H9 (cell line): Measurements from ENCODE around the gene R3HCC1L. TPM values are rescaled to one million over a fixed set of nuclear protein-coding genes. Genes with fewer than 3 reads are reported as not detected.

Experiments
- DNase-seq: peaks from one replicate; pipeline ENCODE4 v3.0.0-alpha.2; 2017
- H2AFZ ChIP-seq: one replicate; pipeline ENCODE4 v1.6.1; 2013; ENCODE audit warnings: mild to moderate bottlenecking, low read length, control low read depth, moderate library complexity
- H2AK5ac ChIP-seq: 2 replicates; pipeline ENCODE4 v1.6.1; 2013; ENCODE audit warnings: low read length, control low read depth, mixed read lengths; ENCODE audit not compliant: insufficient read length
- H2BK120ac ChIP-seq: one replicate; pipeline ENCODE4 v1.6.1; 2013; ENCODE audit warnings: low read depth, mild to moderate bottlenecking, low read length, control low read depth, inconsistent platforms; ENCODE audit not compliant: poor library complexity, severe bottlenecking
- H2BK12ac ChIP-seq: 2 replicates; pipeline ENCODE4 v1.6.1; 2013; ENCODE audit warnings: low read length, control low read depth, mixed read lengths, low read depth; ENCODE audit not compliant: insufficient read length
- H2BK15ac ChIP-seq: 2 replicates; pipeline ENCODE4 v1.6.1; 2013; ENCODE audit warnings: low read depth, low read length, control low read depth
- H2BK20ac ChIP-seq: one replicate; pipeline ENCODE4 v1.6.1; 2013; ENCODE audit warnings: low read depth, mild to moderate bottlenecking, low read length, control low read depth, inconsistent platforms; ENCODE audit not compliant: poor library complexity, severe bottlenecking
- H2BK5ac ChIP-seq: 2 replicates; pipeline ENCODE4 v1.6.1; 2013; ENCODE audit warnings: low read length, control low read depth, mixed read lengths; ENCODE audit not compliant: insufficient read length
- H3K14ac ChIP-seq: 2 replicates; pipeline ENCODE4 v1.6.1; 2013; ENCODE audit warnings: low read length, control low read depth; ENCODE audit not compliant: insufficient read depth
- H3K18ac ChIP-seq: 2 replicates; pipeline ENCODE4 v1.6.1; 2013; ENCODE audit warnings: low read depth, mild to moderate bottlenecking, mixed read lengths, low read length, control low read depth; ENCODE audit not compliant: insufficient read length
- H3K23ac ChIP-seq: 2 replicates; pipeline ENCODE4 v1.6.1; 2013; ENCODE audit warnings: low read length, control low read depth, mixed read lengths, low read depth; ENCODE audit not compliant: insufficient read length
- H3K23me2 ChIP-seq: 2 replicates; pipeline ENCODE4 v1.6.1; 2013; ENCODE audit warnings: low read depth, mild to moderate bottlenecking, mixed read lengths, low read length, control low read depth; ENCODE audit not compliant: insufficient read length, poor library complexity, severe bottlenecking
- H3K27ac ChIP-seq: 2 replicates; pipeline ENCODE4 v1.5.1; 2013; ENCODE audit warnings: low read length, control low read depth, mixed read lengths, low read depth; ENCODE audit not compliant: insufficient read length
- H3K27me3 ChIP-seq: 2 replicates; pipeline ENCODE4 v1.6.1; 2013; ENCODE audit warnings: low read length, control low read depth, inconsistent platforms; ENCODE audit not compliant: insufficient read depth
- H3K4ac ChIP-seq: 2 replicates; pipeline ENCODE4 v1.6.1; 2013; ENCODE audit warnings: low read depth, mild to moderate bottlenecking, control low read depth, inconsistent platforms, low read length, moderate library complexity
- H3K4me1 ChIP-seq: 2 replicates; pipeline ENCODE4 v1.6.1; 2013; ENCODE audit warnings: low read length, control low read depth, inconsistent platforms; ENCODE audit not compliant: insufficient read depth
- H3K4me2 ChIP-seq: 2 replicates; pipeline ENCODE4 v1.6.1; 2013; ENCODE audit warnings: low read length, control low read depth, mixed read lengths; ENCODE audit not compliant: insufficient read length, insufficient read depth
- H3K56ac ChIP-seq: 2 replicates; pipeline ENCODE4 v1.6.1; 2013; ENCODE audit warnings: low read depth, mild to moderate bottlenecking, mixed read lengths, low read length, control low read depth; ENCODE audit not compliant: insufficient read length
- H3K79me1 ChIP-seq: 2 replicates; pipeline ENCODE4 v1.6.1; 2013; ENCODE audit warnings: low read depth, mild to moderate bottlenecking, moderate library complexity, low read length, control low read depth, inconsistent platforms; ENCODE audit not compliant: insufficient read depth, poor library complexity, severe bottlenecking
- H3K79me2 ChIP-seq: 2 replicates; pipeline ENCODE4 v1.6.1; 2013; ENCODE audit warnings: low read length, control low read depth, inconsistent platforms; ENCODE audit not compliant: insufficient read depth
- H3K9ac ChIP-seq: 2 replicates; pipeline ENCODE4 v1.6.1; 2013; ENCODE audit warnings: low read length, control low read depth, mixed read lengths; ENCODE audit not compliant: insufficient read length; ENCODE audit errors: extremely low read depth
- H3K9me3 ChIP-seq: one replicate; pipeline ENCODE4 v1.6.1; 2013; ENCODE audit warnings: low read depth, low read length, inconsistent platforms; ENCODE audit not compliant: control insufficient read depth
- H3T11ph ChIP-seq: one replicate; pipeline ENCODE4 v1.6.1; 2013; ENCODE audit warnings: mild to moderate bottlenecking, low read length, control low read depth, inconsistent platforms
- H4K20me1 ChIP-seq: one replicate; pipeline ENCODE4 v1.6.1; 2013; ENCODE audit not compliant: control insufficient read depth, insufficient read length, insufficient read depth
- H4K5ac ChIP-seq: 2 replicates; pipeline ENCODE4 v1.6.1; 2013; ENCODE audit warnings: low read depth, mild to moderate bottlenecking, mixed read lengths, low read length, control low read depth; ENCODE audit not compliant: insufficient read length
- H4K8ac ChIP-seq: replicated peaks from 2 replicates; pipeline ENCODE4 v1.6.1; 2013; ENCODE audit warnings: low read length, control low read depth, mixed read lengths, low read depth; ENCODE audit not compliant: insufficient read length
- H4K91ac ChIP-seq: 2 replicates; pipeline ENCODE4 v1.6.1; 2013; ENCODE audit warnings: low read depth, mild to moderate bottlenecking, moderate library complexity, mixed read lengths, low read length, control low read depth; ENCODE audit not compliant: insufficient read length
- H3K27ac Mint-ChIP-seq, 3 experiments: 2 replicates in 2 of 3; 3 replicates in 1 of 3; pipeline ENCODE4 v1.8.0; 2020 to 2021; ENCODE audit warnings: mixed read lengths in 3 of 3, mild to moderate bottlenecking in 1 of 3, moderate library complexity in 1 of 3
- H3K27me3 Mint-ChIP-seq: 2 replicates; pipeline ENCODE4 v1.8.0; 2021; ENCODE audit warnings: low read depth, mild to moderate bottlenecking, moderate library complexity, mixed read lengths
- H3K36me3 Mint-ChIP-seq, 3 experiments: 2 replicates in 2 of 3; 3 replicates in 1 of 3; pipeline ENCODE4 v1.8.0; 2020 to 2021; ENCODE audit warnings: low read depth in 3 of 3, mixed read lengths in 3 of 3; ENCODE audit not compliant: insufficient read depth in 1 of 3
- H3K4me1 Mint-ChIP-seq, 2 experiments: 2 replicates each; pipeline ENCODE4 v1.8.0; 2020; ENCODE audit warnings: mixed read lengths in 2 of 2
- H3K4me3 Mint-ChIP-seq, 2 experiments: 2 replicates in 1 of 2; 3 replicates in 1 of 2; pipeline ENCODE4 v1.8.0; 2020 to 2021; ENCODE audit warnings: mild to moderate bottlenecking in 2 of 2, mixed read lengths in 2 of 2, moderate library complexity in 1 of 2
- H3K9me3 Mint-ChIP-seq, 2 experiments: 2 replicates in 1 of 2; 3 replicates in 1 of 2; pipeline ENCODE4 v1.8.0; 2020; ENCODE audit warnings: mild to moderate bottlenecking in 2 of 2, mixed read lengths in 2 of 2, moderate library complexity in 1 of 2
- WGBS: extraction: QIAGEN DNeasy Blood & Tissue Kit; methylation state at CpG from one replicate; pipeline ENCODE4 v1.1.7; 2013; ENCODE audit warnings: missing lambda C conversion rate, low lambda C conversion rate, mixed read lengths; ENCODE audit not compliant: insufficient read length; ENCODE audit errors: extremely low coverage; 5-methylcytosine and 5-hydroxymethylcytosine counted together
- total RNA-seq: library from RNA; stranded (reverse); gene quantifications from 2 replicates; pipeline ENCODE4 v1.2.1, GENCODE V29; 2021
- TF ChIP-seq, protein P1 (sequence below): fragments of 200-600 bp; sonication (generic); conservative IDR thresholded peaks from 3 replicates; pipeline ENCODE4 v1.8.0; 2021; ENCODE audit warnings: antibody characterized with exemption, mild to moderate bottlenecking

R3HCC1L gene
- total RNA-seq, 1 experiment from 2014 or later, result 18.5 TPM

DNA sequence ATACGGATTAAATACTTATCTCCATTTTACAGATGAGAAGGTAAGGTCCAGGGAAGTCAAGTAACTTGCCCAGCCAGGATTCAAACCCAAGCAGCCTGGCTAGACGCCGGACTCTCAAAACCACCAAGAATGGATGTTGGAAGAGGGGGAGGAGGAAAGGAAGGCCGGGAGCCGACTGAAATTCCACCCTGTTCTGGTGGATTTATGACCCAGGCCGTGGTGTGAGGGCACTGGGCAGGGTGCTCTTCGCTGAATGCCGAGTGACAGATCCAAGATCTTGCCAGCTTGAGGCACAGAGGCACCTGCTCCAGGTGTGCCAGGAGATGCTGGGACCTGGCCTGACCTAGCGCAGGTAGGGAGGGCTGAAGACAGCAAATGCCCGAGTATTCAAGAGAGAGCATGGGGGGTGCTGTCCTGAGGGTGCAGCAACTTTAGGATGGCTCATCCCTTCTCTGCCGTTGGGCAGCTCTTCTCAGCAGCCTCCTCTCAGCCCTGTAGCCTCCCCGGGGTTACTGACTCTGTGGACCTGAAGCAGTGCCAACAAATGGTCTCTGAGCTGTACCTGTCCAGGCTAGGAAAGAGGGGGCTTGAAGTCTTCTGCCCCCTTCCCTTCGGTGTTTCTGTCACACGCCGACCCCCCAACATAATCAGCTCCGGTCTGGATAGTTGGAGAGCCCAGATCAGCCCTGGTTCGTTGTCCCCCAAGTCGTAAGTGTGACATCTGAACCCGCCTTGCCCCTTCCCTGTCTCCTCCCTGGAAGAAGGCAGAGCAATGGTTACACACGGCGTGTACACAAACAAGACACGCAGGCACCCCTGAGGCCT lies 132.8 kb downstream of the R3HCC1L start:
- Histone ChIP-seq H3K4ac (no peak overlapping the region), H2AFZ (no peak overlapping the region), H2BK15ac (no peak overlapping the region)

More for the DNA sequence above, 132.8 kb downstream of the R3HCC1L start:
- H3T11ph ChIP-seq, result no peak overlapping the region
- no peak overlapping the region for H4K91ac ChIP-seq
- peaks cover 5% of the 10 kb centered on the region; the same call in 1 of the 2 replicates for H3K4me1 ChIP-seq
- Mint-ChIP-seq H3K4me3 (peak overlapping the region; percentile 69 to 79), H3K9me3 (no peaks in the 10 kb centered on the region), H3K27me3 (peaks cover 48% of the 10 kb centered on the region), H3K27ac (no peak overlapping the region), H3K36me3 (no peaks in the 10 kb centered on the region), H3K4me1 (peaks cover 32 to 43% of the 10 kb centered on the region in 2 experiments)
- TF ChIP-seq, protein P1, sequence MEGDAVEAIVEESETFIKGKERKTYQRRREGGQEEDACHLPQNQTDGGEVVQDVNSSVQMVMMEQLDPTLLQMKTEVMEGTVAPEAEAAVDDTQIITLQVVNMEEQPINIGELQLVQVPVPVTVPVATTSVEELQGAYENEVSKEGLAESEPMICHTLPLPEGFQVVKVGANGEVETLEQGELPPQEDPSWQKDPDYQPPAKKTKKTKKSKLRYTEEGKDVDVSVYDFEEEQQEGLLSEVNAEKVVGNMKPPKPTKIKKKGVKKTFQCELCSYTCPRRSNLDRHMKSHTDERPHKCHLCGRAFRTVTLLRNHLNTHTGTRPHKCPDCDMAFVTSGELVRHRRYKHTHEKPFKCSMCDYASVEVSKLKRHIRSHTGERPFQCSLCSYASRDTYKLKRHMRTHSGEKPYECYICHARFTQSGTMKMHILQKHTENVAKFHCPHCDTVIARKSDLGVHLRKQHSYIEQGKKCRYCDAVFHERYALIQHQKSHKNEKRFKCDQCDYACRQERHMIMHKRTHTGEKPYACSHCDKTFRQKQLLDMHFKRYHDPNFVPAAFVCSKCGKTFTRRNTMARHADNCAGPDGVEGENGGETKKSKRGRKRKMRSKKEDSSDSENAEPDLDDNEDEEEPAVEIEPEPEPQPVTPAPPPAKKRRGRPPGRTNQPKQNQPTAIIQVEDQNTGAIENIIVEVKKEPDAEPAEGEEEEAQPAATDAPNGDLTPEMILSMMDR, result no peak
- H3K9me3 ChIP-seq, result no peaks in the 10 kb centered on the region
- no peaks in the 10 kb centered on the region for H3K79me1 ChIP-seq
- H2BK120ac ChIP-seq, result no peak overlapping the region
- no peak overlapping the region for H4K8ac ChIP-seq
- no peak overlapping the region for H3K27ac ChIP-seq
- no peak overlapping the region for H2BK20ac ChIP-seq
- no peak overlapping the region for H3K56ac ChIP-seq
- H3K4me2 ChIP-seq, result peak overlapping the region; percentile 11
- DNase-seq, result no peak
- H3K27me3 ChIP-seq, result no peaks in the 10 kb centered on the region
- H2BK12ac ChIP-seq, result no peak overlapping the region
- WGBS, result no CpG with 5 or more reads among the region's 22 CpGs
- no peaks in the 10 kb centered on the region for H4K20me1 ChIP-seq
- no peak overlapping the region for H3K18ac ChIP-seq
- peak overlapping the region; percentile 1; the same call in 1 of the 2 replicates for H3K14ac ChIP-seq
- H2AK5ac ChIP-seq, result no peak overlapping the region
- H3K23me2 ChIP-seq, result no peaks in the 10 kb centered on the region
- H3K9ac ChIP-seq, result no peak overlapping the region
- H2BK5ac ChIP-seq, result no peak overlapping the region
- H3K23ac ChIP-seq, result no peak overlapping the region
- no peaks in the 10 kb centered on the region for H3K79me2 ChIP-seq
- H4K5ac ChIP-seq, result no peak overlapping the region
